ENCODE measurements around the gene FBXL17.

Gene FBXL17

DNA sequence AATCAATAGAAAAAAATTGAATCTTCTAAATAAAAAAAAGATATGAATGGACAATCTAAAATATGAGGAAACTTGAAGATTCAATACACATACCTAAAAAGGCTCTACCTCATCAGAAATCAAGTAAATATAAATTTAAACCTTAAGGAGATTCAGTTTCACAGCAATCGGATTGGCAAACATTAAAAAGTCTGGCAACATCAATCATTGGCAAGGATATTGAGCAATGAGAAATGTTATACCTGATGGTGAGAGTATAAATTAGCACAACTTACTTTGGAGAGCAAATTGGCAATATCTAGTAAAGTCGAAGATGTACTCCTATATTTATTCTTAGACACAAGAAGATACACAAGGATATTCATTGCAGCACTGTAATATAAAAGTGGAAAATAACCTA is 436.8 kb downstream of the FBXL17 start:
- DNase-seq = no peak

DNA sequence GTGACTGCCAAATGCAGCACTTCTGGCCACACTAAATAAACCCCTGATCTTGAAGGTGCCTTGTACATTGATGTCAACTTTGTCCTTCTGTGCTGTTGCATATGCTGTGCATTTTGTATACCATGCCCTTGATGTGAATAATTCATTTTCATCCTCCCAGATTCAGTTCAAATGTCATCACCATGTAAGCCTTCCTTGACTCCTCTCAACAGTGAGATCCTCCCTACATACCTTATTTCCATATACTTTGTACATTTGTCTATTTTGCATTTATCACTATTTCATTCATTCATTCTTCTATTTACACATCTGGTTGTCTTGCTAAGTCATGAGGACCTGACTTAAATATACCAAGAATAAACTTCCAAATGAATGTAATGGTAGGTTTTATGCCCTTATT is 438.0 kb downstream of the FBXL17 start:
- no peak for DNase-seq

DNA sequence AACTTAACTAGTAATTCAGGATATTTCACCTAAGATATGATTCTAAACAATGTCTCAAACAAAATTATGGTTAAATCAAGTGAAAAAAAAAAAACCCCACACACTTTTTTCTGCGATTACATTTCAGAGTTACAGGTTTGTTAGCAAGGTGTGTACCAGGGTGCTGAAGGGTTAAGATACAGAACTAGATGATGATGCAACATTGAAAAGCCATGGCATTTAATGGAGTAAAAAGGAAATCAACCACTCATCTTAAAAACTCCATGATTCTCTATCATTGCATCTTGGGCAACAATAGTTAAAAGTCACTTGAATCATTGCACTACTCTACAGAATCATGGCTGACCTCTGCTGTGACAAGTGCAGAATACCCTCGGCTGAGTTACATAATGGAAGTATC is 440.9 kb downstream of the FBXL17 start:
- no peak for DNase-seq

DNA sequence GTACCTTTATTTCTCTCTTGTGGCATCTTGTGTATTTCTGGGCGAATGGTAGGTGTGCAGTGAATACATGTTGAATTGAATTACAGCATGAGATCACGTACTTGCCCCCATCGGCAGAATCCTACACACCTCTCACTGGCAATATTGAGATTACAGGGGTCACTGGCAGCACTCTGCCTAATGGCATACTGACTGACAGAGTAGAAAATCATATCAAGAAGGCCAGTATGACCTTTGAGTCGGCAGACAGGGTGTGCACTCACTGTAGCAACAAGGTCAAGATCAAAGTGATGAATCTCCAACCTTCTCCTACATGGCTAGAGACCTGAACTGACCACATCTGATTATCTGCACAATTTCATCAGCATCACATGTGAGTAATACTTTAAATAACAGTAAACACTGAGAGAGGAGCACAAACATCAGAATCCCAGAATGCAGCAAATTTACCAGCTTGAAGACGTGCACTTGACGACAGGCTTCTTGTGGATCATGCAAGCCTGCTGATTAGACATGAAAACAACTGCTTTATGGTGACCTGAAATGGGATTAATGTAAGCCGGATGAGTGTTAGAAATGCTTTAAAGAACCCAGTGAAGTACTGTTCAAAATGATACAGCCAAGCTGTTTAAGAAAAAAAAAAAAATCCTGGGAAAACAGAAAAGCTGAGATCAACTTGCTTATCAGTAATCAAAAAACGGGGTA is 444.1 kb downstream of the FBXL17 start:
- no peak for DNase-seq

DNA sequence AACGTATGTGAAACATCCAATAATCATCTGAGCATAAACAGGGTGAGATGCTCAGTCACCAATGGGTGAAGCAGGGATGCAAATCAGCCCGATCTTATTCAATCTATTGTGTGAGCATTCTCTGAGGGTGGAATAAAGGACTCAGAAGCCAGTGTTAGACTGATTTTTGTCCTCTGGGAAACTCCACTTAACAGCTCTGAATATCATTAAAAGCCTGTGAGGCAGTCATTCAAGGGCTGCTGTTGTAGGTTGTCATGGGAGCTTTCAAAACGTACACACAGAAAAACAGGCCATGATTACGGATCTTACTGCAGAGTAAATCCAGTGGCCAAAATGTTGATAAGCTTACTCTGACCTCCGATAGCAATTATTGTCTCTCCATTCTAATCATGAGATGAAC is 444.7 kb downstream of the FBXL17 start:
- DNase-seq = no peak

DNA sequence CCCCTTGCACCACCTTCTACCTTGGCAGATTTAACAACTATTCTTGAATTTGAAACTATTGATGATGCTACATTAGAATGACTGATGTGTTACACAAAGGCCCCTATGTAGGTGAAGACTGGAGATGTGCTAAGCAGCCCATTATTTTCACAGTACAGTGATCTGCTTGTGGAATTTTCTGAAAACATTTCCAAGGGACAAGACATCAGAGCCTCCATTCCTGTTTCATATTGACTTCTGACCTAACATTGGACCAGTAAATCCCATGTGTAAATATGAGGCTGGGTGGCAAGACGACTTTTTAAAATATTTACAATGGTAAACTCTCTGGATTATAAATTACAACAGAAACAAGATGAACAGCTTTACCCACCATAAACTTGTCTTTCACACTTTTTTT is 445.4 kb downstream of the FBXL17 start:
- no peak for DNase-seq

DNA sequence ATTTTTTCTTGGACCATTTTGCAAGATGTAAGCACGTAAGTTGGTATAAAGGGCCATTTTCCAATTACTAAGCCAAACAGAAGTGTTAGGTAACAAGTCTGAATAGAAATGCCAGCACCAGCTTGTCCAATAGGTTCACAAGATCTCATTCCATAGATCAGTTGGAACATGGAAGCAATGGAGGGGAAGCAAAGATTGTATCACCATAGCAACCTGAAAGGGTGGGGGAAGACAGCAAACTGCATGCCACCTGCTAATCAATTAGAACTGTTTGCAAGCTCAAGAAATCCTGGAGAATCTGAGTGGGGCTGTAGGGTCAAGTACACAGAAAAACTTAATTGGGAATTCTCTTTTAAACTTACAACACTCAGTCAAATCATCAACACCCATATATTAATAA is 446.3 kb downstream of the FBXL17 start:
- DNase-seq = no peak

DNA sequence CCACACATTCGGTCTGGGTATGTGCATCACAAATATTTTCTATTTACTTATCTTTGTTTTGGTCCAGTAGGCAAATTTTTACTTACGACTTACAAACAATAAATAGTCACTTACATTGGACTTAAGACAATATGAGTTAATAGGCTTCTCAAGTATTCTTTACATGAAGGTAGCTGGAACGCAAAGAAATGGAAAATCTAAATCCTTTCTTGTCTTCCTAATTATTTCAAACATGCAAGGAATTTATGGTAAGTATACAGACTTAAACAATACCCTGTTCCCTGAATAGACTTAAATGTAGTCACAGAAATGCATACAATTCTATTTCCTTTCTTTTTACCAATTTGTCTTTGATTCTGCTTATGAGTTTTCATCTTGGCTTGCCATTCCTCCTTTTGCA is 448.6 kb downstream of the FBXL17 start:
- DNase-seq = no peak

DNA sequence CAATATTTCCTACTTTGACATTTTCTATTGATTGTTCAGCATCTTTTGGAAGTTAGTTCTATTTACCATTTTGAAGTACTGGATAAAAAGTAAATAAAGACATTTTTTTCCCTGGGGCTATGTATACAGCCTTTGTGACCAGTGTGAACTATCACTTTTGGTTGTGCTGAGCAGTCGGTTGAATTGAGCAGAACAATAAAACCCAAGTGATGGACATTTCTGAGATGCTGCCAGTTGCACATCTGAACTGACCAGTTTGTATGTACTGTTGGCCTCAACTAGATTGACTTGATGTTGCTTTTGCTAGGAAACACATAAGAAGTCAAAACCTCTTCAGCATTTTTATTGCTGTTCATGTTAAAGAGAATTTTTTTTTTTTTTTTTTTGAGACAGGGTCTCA is 451.0 kb downstream of the FBXL17 start:
- DNase-seq = no peak

DNA sequence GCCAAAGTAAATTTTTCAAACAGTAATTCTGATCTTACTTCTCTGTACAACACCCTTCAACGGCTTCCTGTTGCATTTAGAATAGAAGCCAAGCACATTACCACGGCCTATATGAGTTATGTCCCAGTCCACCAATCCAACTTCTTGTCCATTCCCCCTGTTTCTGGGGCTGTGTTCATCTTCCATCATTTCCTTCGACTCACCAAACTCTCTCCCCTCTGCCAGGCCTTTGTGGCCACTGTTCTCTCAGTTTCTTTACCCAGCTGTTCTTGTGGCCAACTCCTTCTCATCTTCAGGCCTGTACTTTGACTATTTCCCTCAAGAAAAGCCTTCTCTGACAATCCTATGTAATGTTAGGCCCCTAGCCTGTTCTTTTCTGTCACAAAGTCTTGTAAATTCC is 451.8 kb downstream of the FBXL17 start:
- no peak for DNase-seq

DNA sequence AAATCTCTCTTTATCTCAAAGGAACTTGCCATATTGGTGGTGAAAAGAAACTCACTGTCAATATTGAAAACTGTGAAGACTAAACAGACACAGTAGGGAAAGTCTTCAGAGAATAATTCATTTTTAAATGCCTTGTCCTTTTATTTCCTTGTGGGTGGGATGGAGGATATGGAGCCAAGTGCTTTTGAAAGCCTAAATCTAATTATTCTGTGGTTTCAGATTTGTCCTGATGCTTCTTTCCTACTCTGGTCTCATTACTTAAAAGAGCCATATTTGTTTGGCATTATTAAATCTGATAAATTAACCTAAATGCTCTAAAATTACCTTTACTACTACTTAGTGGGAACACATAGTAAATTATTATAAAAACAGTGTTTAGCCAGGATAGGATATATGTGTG is 452.8 kb downstream of the FBXL17 start:
- no peak for DNase-seq

DNA sequence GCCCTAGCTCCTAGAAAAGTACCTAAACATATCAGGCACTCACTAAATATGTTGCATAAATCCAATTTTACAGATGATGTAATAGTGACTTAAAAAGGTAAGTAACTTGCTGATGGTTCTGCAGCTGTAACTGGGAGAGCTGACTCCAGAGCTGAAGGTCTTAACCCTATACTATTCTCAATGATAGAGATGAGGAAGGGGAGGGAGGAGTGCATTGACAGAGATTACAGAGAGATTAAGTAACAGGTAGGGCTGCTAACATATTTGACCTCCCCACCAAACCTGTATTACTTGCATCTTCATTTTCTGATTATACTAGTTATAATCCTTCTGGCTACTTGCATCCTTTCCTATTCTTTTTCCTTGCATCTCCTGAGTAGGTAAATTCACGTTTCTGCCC is 455.8 kb downstream of the FBXL17 start:
- DNase-seq = no peak

DNA sequence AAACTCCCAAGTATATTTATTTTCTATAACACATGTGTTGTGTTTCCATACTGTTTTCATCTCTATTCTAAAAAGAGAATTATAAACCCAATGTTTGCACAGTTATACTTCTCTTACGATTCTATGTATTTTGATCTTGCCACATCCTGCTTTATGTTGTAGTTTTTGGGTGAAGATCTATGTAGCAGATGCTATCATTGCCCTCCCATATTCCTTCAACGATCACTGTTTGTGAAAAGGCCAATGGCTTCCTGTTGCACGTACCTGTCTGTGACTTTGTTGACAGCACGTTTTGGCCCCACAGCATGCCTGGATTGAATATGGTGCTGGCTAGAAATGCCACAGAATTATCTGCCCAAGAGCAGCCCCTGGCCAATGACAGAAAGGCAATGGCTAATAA is 456.7 kb downstream of the FBXL17 start:
- no peak for DNase-seq

DNA sequence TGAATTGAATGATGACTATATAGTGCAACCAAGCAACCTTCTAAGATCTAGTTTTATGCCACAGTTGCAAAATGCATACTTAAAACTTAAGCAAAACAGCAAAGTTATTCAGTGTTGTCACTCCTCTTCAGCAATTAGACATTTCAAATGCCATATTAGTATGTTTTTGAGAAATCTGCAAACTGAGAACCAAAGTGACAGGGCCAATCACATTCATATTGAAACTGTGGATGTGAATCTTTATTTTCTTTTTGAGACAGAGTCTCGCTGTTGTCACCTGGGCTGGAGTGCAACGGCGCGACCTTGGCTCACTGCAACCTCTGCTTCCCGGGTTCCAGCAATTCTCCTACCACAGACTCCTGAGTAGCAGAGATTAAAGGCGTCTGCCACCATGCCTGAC is 461.9 kb downstream of the FBXL17 start:
- DNase-seq = no peak

DNA sequence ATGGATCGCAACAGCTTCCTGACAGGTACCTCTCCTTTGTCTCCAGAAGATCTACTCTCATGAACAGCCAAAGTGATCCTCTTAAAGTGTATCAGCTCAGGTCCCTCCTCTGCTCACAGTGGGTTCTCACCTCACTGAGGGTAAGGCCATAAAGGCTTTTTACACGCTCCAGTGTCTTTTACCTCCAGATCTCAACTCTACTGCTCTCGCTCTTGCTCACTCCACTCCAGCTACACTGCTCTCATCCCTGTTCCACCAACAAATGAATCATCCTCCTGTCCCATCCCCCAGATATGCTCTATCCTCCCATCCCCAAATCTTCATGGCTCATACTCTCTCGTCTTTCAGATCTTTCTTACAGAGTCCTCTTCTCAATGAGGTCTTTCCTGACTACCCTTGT is 462.5 kb downstream of the FBXL17 start:
- no peak for DNase-seq

DNA sequence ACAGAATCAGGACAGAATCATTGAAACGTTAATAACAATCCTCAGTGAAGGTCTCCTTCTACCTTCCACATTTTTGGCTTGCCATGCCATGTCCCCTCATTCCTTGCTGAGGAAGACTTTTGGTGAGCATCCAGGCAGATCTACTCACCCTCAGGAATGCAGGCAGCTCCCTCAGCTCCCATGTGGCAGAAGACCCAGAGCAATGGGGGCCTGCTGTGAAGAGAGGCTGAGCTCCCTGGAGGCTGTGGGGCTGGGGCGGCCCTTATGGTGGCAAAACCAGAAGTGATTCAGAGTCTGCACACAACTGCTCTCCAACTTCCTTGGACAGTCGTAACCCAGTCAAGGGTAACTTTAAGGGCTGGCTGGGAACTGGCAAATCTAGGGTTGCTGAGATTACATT is 463.9 kb downstream of the FBXL17 start:
- DNase-seq = no peak

DNA sequence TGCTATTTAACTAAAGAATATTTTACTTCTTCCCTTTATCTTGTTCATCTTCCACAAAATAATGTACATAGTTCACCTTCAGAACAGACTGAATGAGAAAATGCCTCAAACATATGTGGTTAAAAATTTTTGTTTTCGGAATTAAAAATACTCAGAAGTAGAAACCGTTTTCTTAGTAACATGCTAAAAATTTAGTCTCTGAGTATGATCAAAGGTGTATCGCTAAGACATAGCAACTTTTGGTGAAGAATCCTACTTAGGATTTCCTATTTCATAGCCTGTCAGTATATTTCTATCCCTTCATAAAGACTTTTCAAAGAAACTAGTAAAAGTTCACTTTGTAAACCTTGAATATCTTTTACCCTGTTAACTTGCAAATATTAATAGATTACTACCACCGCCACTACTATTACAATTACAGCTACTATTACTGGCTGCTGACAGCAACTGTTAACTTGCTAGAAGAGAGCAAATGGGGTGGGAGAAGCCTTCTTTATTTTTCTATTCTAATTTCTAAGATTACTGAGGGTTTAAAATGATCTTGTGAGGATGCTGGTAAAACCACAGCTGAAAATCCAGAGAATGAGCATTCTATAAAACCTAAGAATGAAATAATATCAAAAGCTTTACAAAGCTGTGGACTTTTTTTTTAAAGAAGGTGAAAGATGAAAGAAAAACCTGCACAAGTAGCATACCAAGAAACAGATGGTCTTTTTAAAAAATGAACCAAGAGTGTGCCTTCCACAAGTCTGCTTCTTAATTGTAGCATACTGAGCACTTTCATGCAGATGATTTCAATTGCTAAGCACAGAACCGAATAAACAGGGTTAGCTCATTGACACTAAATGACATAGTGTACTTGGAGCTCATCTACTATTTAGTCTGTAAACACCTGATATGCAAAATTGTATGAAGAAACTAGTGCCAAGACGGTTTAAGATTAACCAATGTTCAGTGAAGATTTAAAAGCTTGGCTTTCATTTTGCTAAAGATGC is 464.9 kb downstream of the FBXL17 start:
- no peak for DNase-seq

DNA sequence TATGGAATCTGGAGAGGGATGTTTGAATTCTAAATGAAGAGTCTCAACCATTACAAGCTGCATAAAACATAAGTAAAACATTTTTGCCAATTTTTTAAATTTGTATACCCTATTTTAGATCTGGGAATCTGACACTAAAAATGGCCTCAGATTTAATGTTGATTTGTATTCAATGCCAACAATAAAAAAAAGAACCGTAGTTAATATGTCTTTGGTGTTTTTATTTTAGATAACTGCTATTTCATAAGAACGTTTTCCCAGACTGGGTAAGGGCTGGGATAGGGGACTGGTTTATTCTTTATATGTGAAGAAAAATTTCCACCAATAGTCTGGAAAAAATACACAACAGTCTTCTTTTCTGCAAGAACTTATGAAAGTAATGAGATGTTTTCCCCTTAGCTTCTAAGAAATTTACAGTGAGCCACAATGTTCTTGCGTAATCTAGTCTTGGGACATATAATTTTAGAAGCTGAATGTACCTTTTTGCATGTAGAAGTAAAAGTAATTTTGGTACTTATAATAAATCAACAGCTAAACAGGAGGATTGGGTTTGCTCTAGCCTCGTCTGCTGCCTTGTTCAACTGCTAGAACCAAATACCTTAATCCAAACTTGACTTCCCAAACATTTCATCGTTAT is 466.6 kb downstream of the FBXL17 start:
- no peak for DNase-seq

DNA sequence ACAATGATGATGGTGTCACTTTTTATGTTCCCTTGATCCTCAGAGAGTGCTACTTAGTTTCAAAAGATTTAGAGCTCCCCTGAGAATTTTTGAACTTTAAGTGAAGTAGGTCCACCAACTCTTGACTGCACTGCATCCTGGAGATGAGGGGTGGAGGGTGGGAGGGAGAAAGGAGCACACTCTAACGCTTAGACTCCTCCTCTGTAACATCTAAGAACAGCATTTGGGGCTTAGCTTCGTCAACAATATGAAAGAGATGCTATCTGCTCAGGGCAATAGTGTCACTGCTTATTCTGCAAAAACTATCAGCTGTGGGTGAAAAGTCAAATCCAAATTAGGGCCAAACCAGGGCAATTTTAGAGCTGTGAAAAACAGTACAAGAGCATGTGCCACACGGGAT is 468.4 kb downstream of the FBXL17 start:
- no peak for DNase-seq

DNA sequence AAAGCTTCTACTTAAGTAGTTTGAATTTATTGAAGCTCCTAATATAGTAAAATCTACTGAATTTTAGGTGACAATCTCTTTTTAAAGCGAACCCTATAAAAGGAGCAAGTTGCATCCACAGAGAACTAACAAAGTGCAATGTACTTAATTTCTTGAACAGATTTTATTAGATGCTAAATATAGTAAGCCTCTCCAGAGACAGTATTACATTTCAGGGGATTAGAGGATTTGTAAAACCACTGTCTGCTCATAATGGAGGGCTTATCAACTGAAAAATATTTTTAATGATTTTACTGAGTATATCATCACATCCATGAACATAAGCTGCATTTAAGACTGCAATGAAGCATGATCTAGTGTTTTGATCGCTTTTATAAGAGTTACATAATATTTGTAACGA is 481.2 kb downstream of the FBXL17 start:
- DNase-seq = no peak

DNA sequence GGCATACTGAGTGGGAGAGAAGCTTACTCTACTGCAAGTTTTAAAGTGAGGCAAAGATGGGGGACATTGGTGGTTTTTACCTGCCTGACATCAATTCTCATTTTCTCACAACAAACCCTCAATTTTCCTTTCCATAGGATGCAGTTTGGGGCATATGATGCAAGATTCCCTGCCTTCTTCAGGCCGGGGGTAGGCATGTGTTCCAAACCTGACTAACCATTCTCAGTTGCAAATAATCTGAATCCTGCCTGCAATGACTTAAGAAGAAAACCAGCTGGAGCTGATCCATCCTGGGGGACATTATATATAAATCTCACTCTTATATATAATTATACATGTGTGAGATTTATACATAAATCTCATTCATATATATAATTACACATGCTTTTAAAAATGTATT is 487.5 kb downstream of the FBXL17 start:
- DNase-seq = no peak

DNA sequence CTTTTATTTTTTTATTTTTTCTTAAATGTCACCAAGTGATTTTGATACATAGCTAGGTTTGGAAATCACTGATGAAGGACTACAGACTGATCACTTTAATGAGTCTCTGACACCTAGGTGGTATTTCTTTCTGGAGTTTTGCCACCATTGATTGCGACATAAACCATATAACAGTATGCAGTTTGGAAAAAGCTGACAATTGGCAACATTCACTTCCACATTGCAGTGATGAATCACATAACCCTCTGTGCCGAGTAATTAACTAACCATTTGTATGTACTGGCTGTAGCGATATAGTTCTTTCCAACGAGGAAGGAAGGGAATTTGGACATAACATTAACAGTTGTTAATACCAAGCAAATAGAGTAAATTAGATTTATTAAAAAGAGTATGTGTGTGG is 488.3 kb downstream of the FBXL17 start:
- DNase-seq = no peak

DNA sequence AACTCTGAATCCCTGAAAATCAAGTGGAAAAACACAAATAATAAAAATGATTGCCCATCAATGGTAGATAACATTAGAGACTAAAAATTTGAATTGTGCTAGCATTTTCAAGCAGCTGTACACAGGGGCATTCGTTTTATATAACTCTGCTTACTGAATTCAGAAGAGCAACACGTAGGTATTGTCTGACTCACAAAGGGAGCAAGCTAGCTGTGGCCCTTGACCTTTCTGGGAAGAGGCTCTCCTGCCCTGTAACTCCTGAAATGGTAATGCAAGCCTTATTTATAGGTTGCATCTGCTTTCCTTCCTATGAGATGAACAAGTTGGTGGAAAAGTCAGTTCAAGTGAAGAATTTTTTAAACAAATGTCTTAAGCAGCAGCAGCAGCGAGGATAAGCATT is 492.5 kb downstream of the FBXL17 start:
- no peak for DNase-seq

DNA sequence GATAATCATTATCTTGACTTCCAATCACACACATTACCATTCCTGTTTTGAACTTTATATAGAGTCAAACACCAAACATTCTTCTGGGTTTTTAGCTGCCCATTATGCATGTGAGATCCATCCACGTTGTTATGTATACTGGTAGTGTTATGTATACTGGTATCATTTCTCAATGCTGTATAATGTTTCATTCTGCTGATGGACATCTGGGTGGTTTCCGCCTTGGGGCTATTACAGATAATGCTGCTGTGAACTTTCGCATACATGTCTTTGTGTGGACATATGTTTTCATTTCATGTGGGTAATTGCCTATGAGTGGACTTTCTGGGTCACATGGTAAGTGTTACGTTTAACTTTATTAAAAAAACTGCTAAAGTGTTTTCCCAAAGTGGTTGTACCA is 493.4 kb downstream of the FBXL17 start:
- no peak for DNase-seq

Measured in hematopoietic multipotent progenitor cell treated with erythropoietin and hydrocortisone succinate and interleukin-3 and kit ligand, for 8 days (in vitro differentiated cells).